Neuronal stem cell (in vitro differentiated cells): ENCODE data around the gene DLG1.

Experiments used
- DNase-seq: peaks from one replicate; pipeline ENCODE4 v3.0.0-alpha.2; 2013; ENCODE audit warnings: low spot score
- H2AFZ ChIP-seq: one replicate; pipeline ENCODE4 v1.6.1; 2013; ENCODE audit warnings: mild to moderate bottlenecking, low read length, inconsistent platforms
- H2AK5ac ChIP-seq: 2 replicates; pipeline ENCODE4 v1.6.1; 2013; ENCODE audit warnings: low read depth, mild to moderate bottlenecking, inconsistent platforms, low read length, moderate library complexity, mixed read lengths
- H2BK120ac ChIP-seq: 2 replicates; pipeline ENCODE4 v1.6.1; 2013; ENCODE audit warnings: low read depth, mild to moderate bottlenecking, inconsistent platforms, low read length, moderate library complexity, mixed read lengths
- H2BK12ac ChIP-seq: one replicate; pipeline ENCODE4 v1.6.1; 2013; ENCODE audit warnings: low read length, inconsistent platforms
- H2BK15ac ChIP-seq: 2 replicates; pipeline ENCODE4 v1.6.1; 2013; ENCODE audit warnings: mild to moderate bottlenecking, low read length, inconsistent platforms, mixed read lengths
- H2BK5ac ChIP-seq: one replicate; pipeline ENCODE4 v1.6.1; 2013; ENCODE audit warnings: inconsistent platforms, mild to moderate bottlenecking, low read length, moderate library complexity
- H3K14ac ChIP-seq: one replicate; pipeline ENCODE4 v1.6.1; 2013; ENCODE audit warnings: low read length, inconsistent platforms
- H3K18ac ChIP-seq: 2 replicates; pipeline ENCODE4 v1.6.1; 2013; ENCODE audit warnings: low read length, inconsistent platforms
- H3K23ac ChIP-seq: 2 replicates; pipeline ENCODE4 v1.6.1; 2013; ENCODE audit warnings: low read depth, mild to moderate bottlenecking, mixed read lengths, low read length, inconsistent platforms; ENCODE audit not compliant: poor library complexity
- H3K27ac ChIP-seq: replicated peaks from 3 replicates; pipeline ENCODE4 v1.5.1; 2013; ENCODE audit warnings: low read length, inconsistent platforms
- H3K27me3 ChIP-seq, 3 experiments: 2 replicates each; pipeline ENCODE4 v1.6.1; 2013; ENCODE audit warnings: low read length in 3 of 3, mild to moderate bottlenecking in 2 of 3, inconsistent platforms in 1 of 3, low read depth in 1 of 3, mixed read lengths in 1 of 3, moderate library complexity in 1 of 3; ENCODE audit not compliant: control insufficient read depth in 3 of 3, insufficient read depth in 3 of 3
- H3K36me3 ChIP-seq, 2 donors: replicated peaks in 1 of 2; 2 replicates each; pipeline ENCODE4 v1.6.1; 2013; ENCODE audit warnings: low read length in 2 of 2; ENCODE audit not compliant: control insufficient read depth in 2 of 2, insufficient read depth in 2 of 2
- H3K4ac ChIP-seq: 2 replicates; pipeline ENCODE4 v1.6.1; 2013; ENCODE audit warnings: inconsistent platforms, mild to moderate bottlenecking, low read length, moderate library complexity
- H3K4me1 ChIP-seq, 2 donors: 1 replicate in 1 of 2; 2 replicates in 1 of 2; pipeline ENCODE4 v1.6.1; 2013; ENCODE audit warnings: low read length in 2 of 2, low read depth in 1 of 2; ENCODE audit not compliant: control insufficient read depth in 2 of 2, insufficient read depth in 1 of 2
- H3K4me2 ChIP-seq: one replicate; pipeline ENCODE4 v1.6.1; 2013; ENCODE audit warnings: mild to moderate bottlenecking, low read length, inconsistent platforms; ENCODE audit not compliant: insufficient read depth, poor library complexity, severe bottlenecking
- H3K4me3 ChIP-seq, 2 donors: 2 replicates each; pipeline ENCODE4 v1.5.1; 2013; ENCODE audit warnings: low read length in 2 of 2, mild to moderate bottlenecking in 2 of 2, inconsistent platforms in 1 of 2, moderate library complexity in 1 of 2
- H3K79me1 ChIP-seq: one replicate; pipeline ENCODE4 v1.6.1; 2013; ENCODE audit warnings: low read depth, mild to moderate bottlenecking, inconsistent platforms, low read length, moderate library complexity
- H3K9ac ChIP-seq: one replicate; pipeline ENCODE4 v1.6.1; 2013; ENCODE audit warnings: mild to moderate bottlenecking, low read depth, low read length, inconsistent platforms; ENCODE audit not compliant: poor library complexity
- H3K9me3 ChIP-seq, 2 donors: replicated peaks in 1 of 2; 2 replicates each; pipeline versions ENCODE3 to v1.6.1; 2013; ENCODE audit warnings: low read length in 2 of 2, mild to moderate bottlenecking in 2 of 2, inconsistent platforms in 1 of 2, low read depth in 1 of 2, mixed read lengths in 1 of 2, moderate library complexity in 1 of 2; ENCODE audit not compliant: control insufficient read depth in 2 of 2, insufficient read depth in 1 of 2
- H4K8ac ChIP-seq: one replicate; pipeline ENCODE4 v1.6.1; 2013; ENCODE audit warnings: low read depth, mild to moderate bottlenecking, inconsistent platforms, low read length, moderate library complexity
- H4K91ac ChIP-seq: one replicate; pipeline ENCODE4 v1.6.1; 2013; ENCODE audit warnings: low read length, low read depth, mild to moderate bottlenecking, inconsistent platforms; ENCODE audit not compliant: poor library complexity
- WGBS, 2 donors: extraction: QIAGEN DNeasy Blood & Tissue Kit; methylation state at CpG; one replicate each; pipeline ENCODE4 v1.1.7; 2013; ENCODE audit warnings: missing lambda C conversion rate in 2 of 2, mixed read lengths in 1 of 2; ENCODE audit not compliant: insufficient read length in 2 of 2, insufficient replicate concordance in 1 of 2; ENCODE audit errors: extremely low coverage in 2 of 2; 5-methylcytosine and 5-hydroxymethylcytosine counted together

DLG1 gene

DNA sequence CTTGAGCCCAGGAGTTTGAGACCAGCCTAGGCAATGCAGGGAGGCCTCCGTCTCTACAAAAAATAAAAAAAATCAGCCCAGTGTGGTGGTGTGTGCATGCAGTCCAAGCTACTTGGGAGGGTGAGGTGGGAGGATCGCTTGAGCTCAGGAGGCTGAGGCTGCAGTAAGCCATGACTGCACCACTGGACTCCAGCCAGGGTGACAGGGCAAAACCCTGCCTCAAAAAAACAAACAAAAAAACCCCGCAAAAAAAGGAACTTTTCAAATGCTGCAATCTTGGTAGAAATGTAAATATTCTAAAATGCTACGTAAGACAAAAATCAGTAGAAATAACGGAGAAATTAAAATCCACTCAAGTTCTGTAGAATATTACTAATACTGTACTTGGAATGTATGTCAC is 160.7 kb downstream of the DLG1 start:
- WGBS, 2 donors = no CpG with 5 or more reads among the region's 5 CpGs
- H3K4me2 ChIP-seq = no peak overlapping the region
- H2BK12ac ChIP-seq = no peak overlapping the region

GRCh38 chr3:197136744-197137143 is 161.7 kb downstream of the DLG1 start:
- Histone ChIP-seq H3K4ac (no peak overlapping the region), H3K4me1 (peaks cover 0 to 1% of the 10 kb centered on the region in 2 donors), H2AK5ac (no peak overlapping the region), H3K18ac (no peak overlapping the region), H3K79me1 (no peaks in the 10 kb centered on the region), H4K8ac (no peak overlapping the region), H3K4me2 (no peak overlapping the region), H3K9me3 (peaks cover 2 to 6% of the 10 kb centered on the region in 2 donors), H3K9ac (no peak overlapping the region), H2BK12ac (no peak overlapping the region), H3K4me3 (no peak overlapping the region), H3K36me3 (peaks cover 12 to 73% of the 10 kb centered on the region in 2 donors), H3K27ac (no peak overlapping the region), H4K91ac (no peak overlapping the region), H2AFZ (no peak overlapping the region), H2BK120ac (no peak overlapping the region), H2BK15ac (no peak overlapping the region), H3K23ac (no peak overlapping the region), H2BK5ac (no peak overlapping the region), H3K14ac (no peak overlapping the region), H3K27me3 (no peaks in the 10 kb centered on the region)
- no peak for DNase-seq
- no CpG with 5 or more reads among the region's 3 CpGs for WGBS, 2 donors

More for the DNA sequence above, 160.7 kb downstream of the DLG1 start:
- Histone ChIP-seq H2BK15ac (no peak overlapping the region), H2AK5ac (no peak overlapping the region), H3K27me3 (no peaks in the 10 kb centered on the region), H3K4me1 (peaks cover 0 to 1% of the 10 kb centered on the region in 2 donors), H3K9me3 (peaks cover 2 to 6% of the 10 kb centered on the region in 2 donors), H3K14ac (no peak overlapping the region), H3K9ac (no peak overlapping the region), H2AFZ (no peak overlapping the region), H3K27ac (no peak overlapping the region), H3K18ac (no peak overlapping the region), H4K91ac (no peak overlapping the region), H2BK120ac (no peak overlapping the region), H3K23ac (no peak overlapping the region), H4K8ac (no peak overlapping the region), H3K4ac (no peak overlapping the region), H2BK5ac (no peak overlapping the region), H3K79me1 (no peaks in the 10 kb centered on the region), H3K36me3 (peaks cover 12 to 73% of the 10 kb centered on the region in 2 donors), H3K4me3 (no peak overlapping the region)
- DNase-seq = no peak

DNA sequence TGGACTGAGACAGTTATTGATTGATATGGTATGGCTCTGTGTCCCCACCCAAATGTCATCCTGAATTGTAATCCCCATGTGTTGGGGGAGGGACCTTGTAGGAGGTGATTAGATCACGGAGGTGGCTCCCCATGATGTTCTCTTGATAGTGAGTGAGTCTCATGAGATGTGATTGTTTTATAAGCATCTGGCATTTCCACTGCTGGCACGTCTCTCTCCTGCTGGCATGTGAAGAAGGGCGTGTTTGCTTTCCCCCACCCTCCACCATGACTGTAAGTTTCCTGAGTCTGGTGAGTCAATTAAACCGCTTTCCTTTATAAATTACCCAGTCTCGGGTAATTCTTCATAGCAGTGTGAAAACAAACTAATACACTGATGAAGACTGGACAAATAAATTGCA is 163.2 kb downstream of the DLG1 start:
- no CpG with 5 or more reads among the region's 5 CpGs for WGBS, 2 donors
- Histone ChIP-seq H2BK5ac (no peak overlapping the region), H3K36me3 (peaks cover 9 to 77% of the 10 kb centered on the region in 2 donors)

DNA sequence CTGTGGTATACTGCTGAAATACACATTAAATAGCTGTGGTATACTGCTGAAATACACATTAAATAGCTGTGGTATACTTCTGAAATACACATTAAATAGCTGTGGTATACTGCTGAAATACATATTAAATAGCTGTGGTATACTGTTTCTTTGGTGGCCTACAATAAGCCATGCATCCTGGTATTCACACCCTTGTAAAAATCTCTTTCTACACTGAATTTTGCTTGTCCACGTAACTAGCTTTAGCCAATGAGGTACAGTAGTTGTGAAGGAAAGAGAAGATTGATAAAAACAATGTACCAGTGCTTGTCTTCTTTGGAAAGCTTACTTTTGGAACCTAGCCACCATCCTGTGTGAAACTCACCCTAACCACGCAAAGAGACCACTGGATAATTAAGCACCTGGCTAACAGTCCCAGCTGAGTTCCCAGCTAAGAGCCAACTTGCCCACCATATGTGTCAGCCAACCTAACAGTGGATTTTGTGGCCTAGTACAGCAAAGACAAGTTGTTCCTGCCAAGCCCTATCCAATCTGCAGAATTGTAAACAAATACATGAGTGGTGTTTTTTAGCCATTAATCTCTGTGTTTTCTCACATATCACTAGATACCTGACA is 165.4 kb downstream of the DLG1 start:
- H4K8ac ChIP-seq = no peak overlapping the region
- H3K4me2 ChIP-seq = no peak overlapping the region
- no peak overlapping the region for H4K91ac ChIP-seq
- no CpG with 5 or more reads among the region's 2 CpGs for WGBS, 2 donors
- peaks cover 2 to 9% of the 10 kb centered on the region in 2 donors for H3K9me3 ChIP-seq
- DNase-seq = no peak
- H3K23ac ChIP-seq = no peak overlapping the region
- no peak overlapping the region for H2AFZ ChIP-seq
- no peak overlapping the region for H3K14ac ChIP-seq
- H3K4me3 ChIP-seq = no peak overlapping the region
- no peaks in the 10 kb centered on the region for H3K27me3 ChIP-seq
- no peak overlapping the region for H2BK15ac ChIP-seq
- no peak overlapping the region for H3K4ac ChIP-seq
- peaks cover 0 to 1% of the 10 kb centered on the region in 2 donors for H3K4me1 ChIP-seq
- H3K9ac ChIP-seq = no peak overlapping the region
- no peak overlapping the region for H3K18ac ChIP-seq
- H2BK5ac ChIP-seq = no peak overlapping the region
- no peak overlapping the region for H2AK5ac ChIP-seq
- no peak overlapping the region for H3K27ac ChIP-seq
- H2BK12ac ChIP-seq = no peak overlapping the region
- H2BK120ac ChIP-seq = no peak overlapping the region
- H3K79me1 ChIP-seq = no peaks in the 10 kb centered on the region
- peaks cover 9 to 77% of the 10 kb centered on the region in 2 donors for H3K36me3 ChIP-seq

More for the DNA sequence above, 163.2 kb downstream of the DLG1 start:
- Histone ChIP-seq H3K27ac (no peak overlapping the region), H4K91ac (no peak overlapping the region), H2BK15ac (no peak overlapping the region), H2AFZ (no peak overlapping the region), H3K9me3 (peaks cover 2 to 6% of the 10 kb centered on the region in 2 donors), H3K23ac (no peak overlapping the region), H3K79me1 (no peaks in the 10 kb centered on the region), H3K4me3 (no peak overlapping the region), H3K4me1 (peaks cover 0 to 1% of the 10 kb centered on the region in 2 donors), H3K4me2 (no peak overlapping the region), H2BK120ac (no peak overlapping the region), H3K18ac (no peak overlapping the region), H2BK12ac (no peak overlapping the region), H4K8ac (no peak overlapping the region), H3K9ac (no peak overlapping the region), H3K4ac (no peak overlapping the region), H2AK5ac (no peak overlapping the region), H3K27me3 (no peaks in the 10 kb centered on the region), H3K14ac (no peak overlapping the region)
- DNase-seq = no peak
